K562 (cell line): ENCODE results near the gene NACC1. TPM values are rescaled to one million over a fixed set of nuclear protein-coding genes. Genes with fewer than 3 reads are reported as not detected.
A peak's percentile ranks its signal among the peaks of the same experiment; 100 is the strongest.

Experiments
- BHLHE40 ChIP-seq: IDR thresholded peaks from 2 replicates; pipeline ENCODE4 v1.6.1; 2011; ENCODE audit warnings: low read length, improper control_type of control experiment
- BRF2 ChIP-seq: IDR thresholded peaks from 3 replicates; pipeline ENCODE4 v1.6.1; 2011; ENCODE audit warnings: borderline replicate concordance, mild to moderate bottlenecking; ENCODE audit not compliant: insufficient read length, insufficient read depth
- CBX1 ChIP-seq: sonication (generic); IDR thresholded peaks from 2 replicates; pipeline ENCODE4 v1.6.1; 2016; ENCODE audit warnings: antibody characterized with exemption, low read depth, mild to moderate bottlenecking
- CUX1 ChIP-seq: fragments of 200-800 bp; sonication (Bioruptor generic); IDR thresholded peaks from 2 replicates; pipeline ENCODE4 v1.6.1; 2016; ENCODE audit warnings: missing genetic modification characterization, missing compliant biosample characterization
- DPF2 ChIP-seq: fragments of 450-650 bp; IDR thresholded peaks from 2 replicates; pipeline ENCODE4 v1.6.1; 2016
- ELF1 ChIP-seq: fragments of 200-800 bp; sonication (Bioruptor generic); IDR thresholded peaks from 2 replicates; pipeline ENCODE4 v1.6.1; 2016; ENCODE audit warnings: missing genetic modification characterization, missing compliant biosample characterization
- ELF2 ChIP-seq: fragments of 250-450 bp; sonication (Bioruptor Pico); IDR thresholded peaks from 2 replicates; pipeline ENCODE4 v1.5.0; 2021; ENCODE audit warnings: mild to moderate bottlenecking
- ESRRB ChIP-seq: fragments of 250-450 bp; sonication (Bioruptor Pico); IDR thresholded peaks from 2 replicates; pipeline ENCODE4 v1.5.0; 2020; ENCODE audit warnings: mild to moderate bottlenecking, moderate library complexity, borderline replicate concordance
- KLF10 ChIP-seq: fragments of 250-450 bp; sonication (Bioruptor Pico); IDR thresholded peaks from 2 replicates; pipeline ENCODE4 v1.6.1; 2021; ENCODE audit warnings: matching md5 sums
- MYBL2 ChIP-seq, 2 experiments: fragments of 450-650 bp in 1 of 2; sonication (generic) in 1 of 2; formaldehyde crosslinking in 1 of 2; IDR thresholded peaks; 2 replicates each; pipeline versions ENCODE4 v1.6.1 to v1.8.1; 2017 to 2022; ENCODE audit warnings: borderline replicate concordance in 1 of 2, inconsistent platforms in 1 of 2, low read depth in 1 of 2, mild to moderate bottlenecking in 1 of 2, missing genetic modification reagents in 1 of 2, moderate library complexity in 1 of 2
- NR2F6 ChIP-seq: fragments of 450-650 bp; formaldehyde crosslinking; IDR thresholded peaks from 2 replicates; pipeline ENCODE4 v1.4.0; 2020; ENCODE audit warnings: mild to moderate bottlenecking
- RNF2 ChIP-seq: sonication (generic); IDR thresholded peaks from 2 replicates; pipeline ENCODE4 v1.6.1; 2016
- SMAD4 ChIP-seq: fragments of 250-450 bp; sonication (Bioruptor Pico); conservative IDR thresholded peaks from 2 replicates; pipeline ENCODE4 v1.8.0; 2021; ENCODE audit warnings: inconsistent platforms, mild to moderate bottlenecking, moderate library complexity
- SMARCA4 ChIP-seq: fragments of 450-650 bp; IDR thresholded peaks from 2 replicates; pipeline ENCODE4 v1.6.1; 2016
- SMARCE1 ChIP-seq: fragments of 450-650 bp; IDR thresholded peaks from 2 replicates; pipeline ENCODE4 v1.7.1; 2016; ENCODE audit warnings: mild to moderate bottlenecking
- TAL1 ChIP-seq: fragments of 450-650 bp; IDR thresholded peaks from 2 replicates; pipeline ENCODE4 v1.6.1; 2016; ENCODE audit warnings: mild to moderate bottlenecking
- ZBTB1 ChIP-seq: sonication (generic); formaldehyde crosslinking; IDR thresholded peaks from 2 replicates; pipeline ENCODE4 v1.8.1; 2023; ENCODE audit warnings: missing genetic modification reagents, low read depth, mild to moderate bottlenecking, borderline replicate concordance
- ZFP30 ChIP-seq: fragments of 250-450 bp; sonication (Bioruptor Pico); IDR thresholded peaks from 2 replicates; pipeline ENCODE4 v1.8.0; 2022; ENCODE audit warnings: moderate library complexity, mild to moderate bottlenecking, inconsistent platforms, borderline replicate concordance
- ZNF174 ChIP-seq: fragments of 250-450 bp; sonication (Bioruptor Pico); IDR thresholded peaks from 2 replicates; pipeline ENCODE4 v1.4.0; 2020; ENCODE audit warnings: mild to moderate bottlenecking
- ZNF324 ChIP-seq: fragments of 250-450 bp; sonication (Bioruptor Pico); IDR thresholded peaks from 2 replicates; pipeline ENCODE4 v1.4.0; 2020; ENCODE audit warnings: mild to moderate bottlenecking
- ZNF408 ChIP-seq: fragments of 250-450 bp; sonication (Bioruptor Pico); IDR thresholded peaks from 2 replicates; pipeline ENCODE4 v1.4.0; 2020; ENCODE audit warnings: low read depth, mild to moderate bottlenecking, moderate library complexity
- ZNF583 ChIP-seq: fragments of 250-450 bp; sonication (Bioruptor Pico); IDR thresholded peaks from 2 replicates; pipeline ENCODE4 v1.4.0; 2020
- ZNF77 ChIP-seq: fragments of 250-450 bp; sonication (Bioruptor Pico); IDR thresholded peaks from 2 replicates; pipeline ENCODE4 v1.5.0; 2020
- polyA plus RNA-seq, 8 experiments: library from polyadenylated mRNA; depleted of rRNA in 4 of 8; stranded (reverse) in 5 of 8; unstranded in 3 of 8; fragments of >200 nt; fragmentation: Nextera tagmentation in 2 of 8; fragmentation: Illumina TruSeq in 1 of 8; extraction: Ambion mirVana in 2 of 8; extraction: Trizol in 1 of 8; gene quantifications; 2 replicates each; pipeline versions ENCODE4 v1.2.1 to v1.2.3, GENCODE V29; 2011 to 2014; ENCODE audit warnings: inconsistent platforms in 1 of 8, missing spikeins in 1 of 8
- total RNA-seq, 7 experiments: library from RNA; depleted of rRNA in 6 of 7; stranded (reverse); fragments of >200 nt in 6 of 7; fragmentation: Illumina TruSeq in 2 of 7; extraction: Trizol in 2 of 7; gene quantifications; 2 replicates each; pipeline versions ENCODE4 v1.2.1 to v1.2.3, GENCODE V29; 2011 to 2021; ENCODE audit warnings: low replicate concordance in 1 of 7

NACC1 gene
- total and polyA plus RNA-seq, 9 of the 15 experiments (the other 6 are each of a cell fraction or from before 2014, with no cell fraction given) = 0.04 to 96.6 (median 25.8) TPM

DNA sequence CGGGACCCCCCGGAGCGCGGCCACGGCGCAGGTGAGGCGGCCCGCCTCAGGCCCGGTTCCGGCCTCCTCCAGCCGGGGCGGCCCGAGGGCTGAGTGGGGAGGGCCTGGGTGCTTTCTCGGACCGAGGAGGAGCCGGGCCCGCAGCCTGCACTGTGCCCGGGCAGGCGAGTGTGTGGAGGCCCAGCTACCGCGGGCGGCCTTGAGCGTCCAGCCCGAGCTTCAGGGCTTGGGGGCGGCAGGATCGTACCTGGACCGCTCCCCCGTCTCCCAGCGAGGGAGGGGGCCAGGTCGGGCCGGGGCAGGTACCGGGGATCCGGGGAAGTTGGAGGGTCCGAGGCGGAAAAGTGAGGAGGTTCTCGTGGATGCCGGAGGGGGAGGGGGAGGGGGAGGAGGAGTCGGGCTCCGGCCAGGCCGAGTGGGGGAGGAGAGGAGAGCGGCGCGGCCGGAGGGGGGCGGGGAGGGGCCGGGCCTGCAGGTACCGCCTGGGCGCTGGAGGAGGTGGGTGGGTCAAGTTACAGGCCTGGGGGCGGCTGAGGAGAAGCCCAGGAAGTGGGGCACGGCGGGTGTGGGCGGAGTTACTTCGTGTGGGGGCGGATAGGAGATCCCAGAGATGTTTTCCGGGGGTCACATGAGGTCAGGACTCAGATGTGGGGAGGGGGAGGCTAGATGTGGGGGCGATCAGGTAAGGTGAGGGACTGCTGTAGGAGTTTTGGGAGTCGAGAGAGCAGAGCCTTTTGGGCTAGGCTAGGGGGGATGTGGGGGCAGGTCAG lies 545 bp downstream of the NACC1 start (continued):
- TF ChIP-seq ZFP30 (CRISPR knock-in tag) (no peak), ZNF408 (CRISPR knock-in tag) (no peak), MYBL2 (IDR thresholded peaks at IDR 0.05; ENCODE audit: low read depth) (no peak), MYBL2 (CRISPR knock-in tag; IDR thresholded peaks at IDR 0.05; ENCODE audit: borderline replicate concordance) (no peak), DPF2 (peak; percentile 83), ZNF174 (CRISPR knock-in tag) (no peak), ELF1 (tag) (no peak), BHLHE40 (no peak), RNF2 (peak; percentile 81), ZNF77 (CRISPR knock-in tag) (no peak), ZBTB1 (CRISPR knock-in tag) (no peak), TAL1 (no peak), ZNF583 (CRISPR knock-in tag) (no peak), KLF10 (no peak), SMARCA4 (0 out of 2 replicates have a peak, but pooled peaks have one; percentile 40), ELF2 (CRISPR knock-in tag) (no peak), NR2F6 (CRISPR knock-in tag) (no peak), BRF2 (no peak), ZNF324 (no peak), SMAD4 (CRISPR knock-in tag) (no peak), ESRRB (CRISPR knock-in tag) (no peak), CBX1 (no peak), CUX1 (CRISPR knock-in tag) (no peak), SMARCE1 (peak; percentile 74)
